Measurements from ENCODE around the gene LRRK1.

DNA sequence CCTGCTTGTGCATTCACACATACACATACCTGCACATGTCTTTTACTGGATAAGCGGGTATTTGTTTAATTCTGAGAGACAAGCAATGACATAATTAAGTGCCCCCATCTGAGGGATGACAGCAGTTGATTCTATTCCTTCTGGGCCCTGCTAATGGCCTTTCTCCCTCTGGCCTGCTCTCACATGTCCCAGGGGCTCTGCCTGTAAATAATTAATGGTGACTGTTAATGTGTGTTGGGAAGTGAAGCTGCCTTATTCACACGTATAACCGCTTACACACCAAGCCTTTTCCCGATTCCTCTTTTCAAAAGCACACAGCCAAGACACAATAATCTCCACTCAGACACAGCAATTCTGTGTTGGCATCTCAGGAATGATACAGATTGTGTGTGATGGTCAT, 47.8 kb downstream of the LRRK1 start:
- TF ChIP-seq CTCF (conservative IDR thresholded peaks at IDR 0.05; ENCODE audit: low read depth, low read length) (no peak), POLR2A (IDR thresholded peaks at IDR 0.05; ENCODE audit: low read depth, low read length) (no peak), MXI1 (IDR thresholded peaks at IDR 0.05; ENCODE audit: borderline replicate concordance, low read depth, low read length) (no peak)
- TF ChIP-seq, protein P1, sequence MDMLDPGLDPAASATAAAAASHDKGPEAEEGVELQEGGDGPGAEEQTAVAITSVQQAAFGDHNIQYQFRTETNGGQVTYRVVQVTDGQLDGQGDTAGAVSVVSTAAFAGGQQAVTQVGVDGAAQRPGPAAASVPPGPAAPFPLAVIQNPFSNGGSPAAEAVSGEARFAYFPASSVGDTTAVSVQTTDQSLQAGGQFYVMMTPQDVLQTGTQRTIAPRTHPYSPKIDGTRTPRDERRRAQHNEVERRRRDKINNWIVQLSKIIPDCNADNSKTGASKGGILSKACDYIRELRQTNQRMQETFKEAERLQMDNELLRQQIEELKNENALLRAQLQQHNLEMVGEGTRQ (IDR thresholded peaks at IDR 0.05; ENCODE audit: low read depth, low read length), result no peak
